HL-60 (cell line): ENCODE results near the gene ITGA3.

Source experiments
- POLR2AphosphoS5 ChIP-seq: IDR thresholded peaks from 2 replicates; pipeline ENCODE4 v1.6.1; 2012; ENCODE audit warnings: low read depth
- REST ChIP-seq: IDR thresholded peaks from 2 replicates; pipeline ENCODE4 v1.6.1; 2012; ENCODE audit warnings: low read depth; ENCODE audit not compliant: insufficient replicate concordance
- TF ChIP-seq, protein P1 (sequence below): IDR thresholded peaks from one replicate; pipeline ENCODE4 v1.5.1; 2011; ENCODE audit warnings: low read length, control low read depth, inconsistent platforms; ENCODE audit not compliant: insufficient read depth

- TF ChIP-seq, protein P1, sequence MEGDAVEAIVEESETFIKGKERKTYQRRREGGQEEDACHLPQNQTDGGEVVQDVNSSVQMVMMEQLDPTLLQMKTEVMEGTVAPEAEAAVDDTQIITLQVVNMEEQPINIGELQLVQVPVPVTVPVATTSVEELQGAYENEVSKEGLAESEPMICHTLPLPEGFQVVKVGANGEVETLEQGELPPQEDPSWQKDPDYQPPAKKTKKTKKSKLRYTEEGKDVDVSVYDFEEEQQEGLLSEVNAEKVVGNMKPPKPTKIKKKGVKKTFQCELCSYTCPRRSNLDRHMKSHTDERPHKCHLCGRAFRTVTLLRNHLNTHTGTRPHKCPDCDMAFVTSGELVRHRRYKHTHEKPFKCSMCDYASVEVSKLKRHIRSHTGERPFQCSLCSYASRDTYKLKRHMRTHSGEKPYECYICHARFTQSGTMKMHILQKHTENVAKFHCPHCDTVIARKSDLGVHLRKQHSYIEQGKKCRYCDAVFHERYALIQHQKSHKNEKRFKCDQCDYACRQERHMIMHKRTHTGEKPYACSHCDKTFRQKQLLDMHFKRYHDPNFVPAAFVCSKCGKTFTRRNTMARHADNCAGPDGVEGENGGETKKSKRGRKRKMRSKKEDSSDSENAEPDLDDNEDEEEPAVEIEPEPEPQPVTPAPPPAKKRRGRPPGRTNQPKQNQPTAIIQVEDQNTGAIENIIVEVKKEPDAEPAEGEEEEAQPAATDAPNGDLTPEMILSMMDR, result no peak
- no peak for TF ChIP-seq REST
- no peak for TF ChIP-seq POLR2AphosphoS5
Observed at GRCh38 chr17:50128441-50129352, 72.8 kb downstream of the ITGA3 start.
